C4-2B (cell line): ENCODE data around the gene UBE2Q2.

ENCODE experiments used
- CTCF ChIP-seq: fragments of 450-650 bp; conservative IDR thresholded peaks from 2 replicates; pipeline ENCODE4 v1.5.1; 2017; ENCODE audit warnings: mild to moderate bottlenecking
- ZFX ChIP-seq: fragments of 450-650 bp; IDR thresholded peaks from 2 replicates; pipeline ENCODE4 v1.6.1; 2017

DNA sequence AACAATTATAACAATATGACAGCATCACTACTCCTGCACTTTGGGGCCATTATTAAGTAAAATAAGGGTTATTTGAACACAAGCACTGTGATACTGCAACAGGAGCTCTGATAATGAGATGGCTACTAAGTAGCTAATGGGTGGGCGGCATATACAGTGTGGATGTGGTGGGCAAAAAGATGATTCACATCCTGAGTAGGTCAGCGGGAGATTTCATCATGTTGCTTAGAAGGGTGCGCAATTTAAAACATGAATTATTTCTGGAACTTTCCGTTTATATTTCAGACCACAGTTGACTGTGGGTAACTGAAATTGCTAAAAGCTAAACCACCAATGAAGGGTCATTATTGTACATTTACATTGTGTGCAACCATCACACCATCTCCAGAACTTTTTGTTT lies 102.7 kb downstream of the UBE2Q2 start:
- no peak for TF ChIP-seq CTCF
- TF ChIP-seq ZFX: no peak
